ENCODE measurements around the gene MSI2.

The MSI2 gene

GRCh38 chr17:57444682-57445450 lies 188.5 kb downstream of the MSI2 start:
- Histone ChIP-seq H3K4me3 (ENCODE audit: low read depth, low read length) (no peak overlapping the region), H3K27me3 (no peaks in the 10 kb centered on the region), H3K9me3 (no peaks in the 10 kb centered on the region), H3K36me3 (0 out of 2 replicates have a peak, but pooled peaks cover 5% of the 10 kb centered on the region), H3K4me1 (peaks cover 48% of the 10 kb centered on the region)
- no peak for TF ChIP-seq CTCF (IDR thresholded peaks at IDR 0.05; ENCODE audit: low read depth, low read length)
- no peak for DNase-seq

GRCh38 chr17:57445772-57446472 lies 189.6 kb downstream of the MSI2 start:
- TF ChIP-seq CTCF (IDR thresholded peaks at IDR 0.05; ENCODE audit: low read depth, low read length): no peak
- H3K4me1 ChIP-seq: peaks cover 38% of the 10 kb centered on the region

GRCh38 chr17:57447357-57447989 lies 191.2 kb downstream of the MSI2 start:
- H3K9me3 ChIP-seq: no peaks in the 10 kb centered on the region
- H3K36me3 ChIP-seq: 0 out of 2 replicates have a peak, but pooled peaks cover 8% of the 10 kb centered on the region
- no peak for TF ChIP-seq CTCF (IDR thresholded peaks at IDR 0.05; ENCODE audit: low read depth, low read length)
- H3K27me3 ChIP-seq: no peaks in the 10 kb centered on the region
- H3K4me3 ChIP-seq (ENCODE audit: low read depth, low read length): no peak overlapping the region
- peaks cover 25% of the 10 kb centered on the region for H3K4me1 ChIP-seq
- no peak for DNase-seq

More at GRCh38 chr17:57445772-57446472, 189.6 kb downstream of the MSI2 start:
- Histone ChIP-seq H3K9me3 (no peaks in the 10 kb centered on the region), H3K36me3 (0 out of 2 replicates have a peak, but pooled peaks cover 5% of the 10 kb centered on the region), H3K27me3 (no peaks in the 10 kb centered on the region), H3K4me3 (ENCODE audit: low read depth, low read length) (no peak overlapping the region)
- DNase-seq: no peak

GRCh38 chr17:57447990-57448758 lies 191.9 kb downstream of the MSI2 start:
- H3K27me3 ChIP-seq: no peaks in the 10 kb centered on the region
- no peaks in the 10 kb centered on the region for H3K9me3 ChIP-seq
- DNase-seq: no peak
- peaks cover 18% of the 10 kb centered on the region for H3K4me1 ChIP-seq
- no peak overlapping the region for H3K4me3 ChIP-seq (ENCODE audit: low read depth, low read length)
- TF ChIP-seq CTCF (IDR thresholded peaks at IDR 0.05; ENCODE audit: low read depth, low read length): no peak
- H3K36me3 ChIP-seq: 0 out of 2 replicates have a peak, but pooled peaks cover 8% of the 10 kb centered on the region

- H3K27me3 ChIP-seq: no peaks in the 10 kb centered on the region
- H3K4me1 ChIP-seq: peaks cover 12% of the 10 kb centered on the region
- H3K9me3 ChIP-seq: no peaks in the 10 kb centered on the region
- no peak for DNase-seq
- 0 out of 2 replicates have a peak, but pooled peaks cover 8% of the 10 kb centered on the region for H3K36me3 ChIP-seq
- no peak overlapping the region for H3K4me3 ChIP-seq (ENCODE audit: low read depth, low read length)
- no peak for TF ChIP-seq CTCF (IDR thresholded peaks at IDR 0.05; ENCODE audit: low read depth, low read length)
Measured at GRCh38 chr17:57448759-57449283, 192.5 kb downstream of the MSI2 start.
